Measurements from ENCODE around the gene CDKN2B.

Gene CDKN2B

DNA sequence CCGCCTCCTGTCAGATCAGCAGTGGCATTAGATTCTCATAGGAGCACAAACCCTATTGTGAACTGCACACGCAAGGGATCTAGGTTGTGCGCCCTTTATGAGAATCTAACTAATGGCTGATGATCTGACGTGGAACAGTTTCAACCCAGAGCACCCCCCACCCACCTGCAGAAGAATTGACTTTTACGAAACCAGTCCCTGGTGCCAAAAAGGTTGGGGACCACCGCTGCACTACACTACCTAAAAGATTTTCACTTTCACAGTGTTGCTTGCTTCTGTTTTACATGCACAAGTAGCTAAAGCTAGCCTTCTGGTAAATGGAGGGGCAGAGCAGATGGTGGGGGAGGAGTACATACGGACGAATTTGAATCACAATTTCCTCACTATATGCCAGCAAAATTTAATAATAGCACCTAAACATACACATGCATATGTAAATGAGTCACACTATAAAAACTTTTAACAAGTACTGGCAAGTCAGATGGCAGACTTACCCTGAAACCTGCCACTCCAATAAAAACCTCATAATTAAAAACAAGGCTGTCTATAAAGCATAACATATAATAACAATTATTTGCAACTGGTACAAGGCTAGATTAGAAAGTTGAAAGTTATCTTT is 24.0 kb upstream of the CDKN2B start:
- no peak for DNase-seq (ENCODE audit: low spot score)

DNA sequence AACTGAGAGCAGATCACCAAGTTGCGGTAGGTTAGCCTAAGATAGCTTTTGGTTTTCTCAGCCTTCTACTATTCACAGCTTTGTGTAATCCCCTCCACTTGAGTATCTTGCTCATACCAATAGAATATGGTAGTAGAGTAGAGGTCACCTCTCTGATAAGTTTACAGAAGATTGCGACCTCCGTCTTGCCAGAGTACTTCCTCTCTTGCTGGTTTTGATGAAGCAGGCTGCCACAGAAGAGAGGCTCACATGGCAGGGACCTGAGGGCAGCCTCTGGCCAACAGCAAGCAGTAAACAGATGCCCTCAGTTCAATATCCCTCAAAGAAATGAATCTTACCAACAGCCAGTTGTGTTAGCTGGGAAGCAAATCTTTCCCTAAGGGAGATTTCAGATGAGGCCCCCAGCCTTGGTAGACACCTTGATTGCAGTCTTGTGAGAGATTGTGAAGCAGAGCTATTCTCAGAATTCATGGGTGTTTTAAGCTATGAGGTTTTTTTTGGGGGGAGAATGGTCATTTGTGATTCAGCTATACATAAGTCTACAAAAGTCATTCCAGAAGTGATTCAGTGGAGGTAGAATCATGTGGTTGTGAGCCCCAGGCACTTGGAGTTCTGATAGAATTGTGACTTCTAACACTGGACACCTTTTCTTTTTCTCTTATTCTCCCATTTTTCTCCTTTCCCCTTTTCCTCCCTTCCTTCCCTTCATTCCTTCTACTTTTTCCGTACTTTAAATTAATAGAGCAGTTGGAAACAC is 22.7 kb upstream of the CDKN2B start:
- no peak for DNase-seq (ENCODE audit: low spot score)

DNA sequence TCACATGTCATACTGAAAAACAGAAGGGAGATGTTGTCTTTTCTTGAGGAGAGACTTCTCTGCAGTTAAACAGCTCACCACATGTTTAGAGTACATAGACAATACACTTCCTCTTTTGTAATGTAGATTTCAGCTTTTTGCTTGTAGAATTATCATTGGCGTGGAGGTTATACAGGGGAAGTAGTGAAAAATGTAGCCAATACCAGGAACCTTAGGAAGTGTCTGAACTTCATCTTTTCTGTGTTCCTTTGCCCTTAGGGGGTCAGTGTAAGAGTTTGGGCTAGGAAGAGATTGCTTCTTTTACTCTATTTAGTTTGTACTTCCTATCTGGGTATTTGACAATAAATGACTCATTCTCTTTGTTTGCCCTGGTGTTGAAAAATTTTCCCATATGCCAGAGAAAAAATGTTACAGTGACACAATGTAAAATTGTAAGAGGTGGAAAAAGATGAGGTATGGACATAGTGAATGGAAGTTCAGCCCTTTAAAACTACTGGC is 21.0 kb upstream of the CDKN2B start:
- DNase-seq (ENCODE audit: low spot score), result no peak

DNA sequence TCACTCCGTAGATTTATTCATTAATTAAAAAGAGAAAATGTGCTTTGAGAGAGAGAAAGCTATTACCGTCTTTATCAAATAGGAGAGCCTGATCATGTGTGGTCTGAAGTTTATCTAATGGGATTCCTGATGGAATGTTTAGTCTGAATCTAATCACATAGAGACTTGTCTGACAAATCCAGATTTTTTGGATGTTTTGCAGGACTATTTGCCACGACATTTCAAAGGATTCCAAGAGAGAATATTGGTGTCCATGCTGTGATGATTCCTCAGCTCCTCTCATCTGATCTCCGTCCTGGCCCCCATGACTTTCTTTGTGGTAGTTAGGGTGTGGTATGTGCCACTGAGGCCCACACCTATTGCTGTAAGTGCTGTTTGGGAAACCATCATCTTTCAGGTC is 20.1 kb upstream of the CDKN2B start:
- no peak for DNase-seq (ENCODE audit: low spot score)

DNA sequence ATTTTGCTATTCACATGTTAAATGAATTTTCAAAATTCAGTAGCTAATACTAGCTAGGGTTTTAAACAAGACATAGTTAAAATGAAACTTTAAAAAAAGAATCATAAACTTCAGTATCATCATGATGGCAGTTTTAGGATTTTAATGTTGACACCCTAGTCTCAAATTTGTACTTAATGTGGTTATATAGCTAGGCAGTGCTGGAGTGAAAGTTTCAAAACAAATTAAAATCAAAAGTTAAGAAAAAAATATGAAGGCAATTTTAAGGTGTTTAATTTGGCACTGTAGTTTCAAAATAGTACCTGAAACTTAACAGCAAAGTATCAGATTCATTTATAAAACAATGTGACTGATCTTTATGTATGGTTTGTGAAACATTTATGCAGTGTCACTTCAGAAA is 19.3 kb upstream of the CDKN2B start:
- no peak for DNase-seq (ENCODE audit: low spot score)

DNA sequence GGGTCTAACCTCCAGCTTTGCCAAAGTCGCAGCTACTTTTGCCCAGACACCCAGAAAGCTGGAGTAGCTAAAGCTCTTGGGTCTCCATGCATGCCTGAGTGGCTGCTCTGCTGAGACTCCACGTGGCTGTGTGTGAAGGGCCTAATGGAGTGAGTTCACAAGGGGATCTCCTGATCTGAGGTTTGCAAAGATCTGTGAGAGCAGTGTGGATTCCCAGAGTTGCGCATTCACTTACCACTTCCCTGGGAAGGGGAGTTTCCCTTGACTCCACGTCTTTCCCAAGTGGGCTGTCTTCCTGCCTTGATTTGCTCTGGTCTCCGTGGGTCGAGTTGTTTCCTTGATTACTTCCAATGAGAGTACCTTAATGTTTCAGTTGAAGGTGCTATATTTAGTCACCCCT is 17.6 kb upstream of the CDKN2B start:
- no peak for DNase-seq (ENCODE audit: low spot score)

DNA sequence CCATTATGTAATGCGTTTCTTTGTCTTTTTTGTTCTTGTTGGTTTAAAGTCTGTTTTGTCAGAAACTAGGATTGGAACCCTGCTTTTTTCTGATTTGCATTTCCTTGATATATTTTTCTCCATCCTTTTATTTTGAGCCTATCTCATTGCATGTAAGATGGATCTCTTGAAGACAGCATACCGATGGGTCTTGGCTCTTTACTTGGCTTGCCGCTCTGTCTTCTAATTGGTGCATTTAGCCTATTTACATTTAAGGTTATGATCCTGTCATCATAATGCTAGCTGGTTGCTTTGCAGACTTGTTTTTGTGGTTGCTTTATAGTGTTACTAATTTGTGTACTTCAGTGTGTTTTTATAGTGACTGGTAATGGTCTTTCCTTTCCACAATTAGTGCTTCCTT is 13.3 kb upstream of the CDKN2B start:
- DNase-seq (ENCODE audit: low spot score), result no peak

DNA sequence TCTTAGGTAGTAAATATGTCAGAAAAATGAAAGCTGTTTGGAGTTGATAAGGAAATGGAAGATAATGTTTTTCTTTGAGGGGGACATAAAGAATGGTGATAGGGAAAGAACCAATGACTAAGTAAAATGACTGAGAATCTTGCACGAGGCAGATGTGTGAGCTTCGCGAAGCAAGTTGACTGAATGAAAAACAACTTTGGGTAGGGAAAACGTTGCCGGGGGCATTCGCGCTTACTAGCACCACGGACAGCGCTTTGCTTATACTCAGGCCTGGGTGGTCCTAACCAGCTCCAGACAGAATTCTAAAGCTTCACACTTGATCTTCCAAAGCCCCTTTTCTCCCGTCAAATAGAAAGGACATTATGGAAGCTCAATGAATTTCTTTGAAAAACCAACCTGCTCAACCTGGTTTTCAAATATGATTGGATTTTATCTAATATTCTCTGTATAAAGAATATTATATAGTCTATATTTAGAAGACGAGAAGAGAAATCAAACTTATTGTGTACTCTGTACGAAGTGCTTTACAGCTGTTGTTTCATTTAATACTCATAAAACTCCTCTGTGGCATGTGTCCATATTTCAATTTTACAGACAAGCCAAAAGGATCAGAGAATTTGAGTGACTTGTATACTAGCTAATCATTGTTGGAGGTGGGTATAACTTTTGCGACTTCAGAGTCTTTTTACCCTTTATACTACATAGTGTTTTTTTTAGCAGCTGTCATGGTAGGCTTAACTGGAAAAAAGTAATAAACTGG is 1.9 kb upstream of the CDKN2B start:
- no peak for DNase-seq (ENCODE audit: low spot score)

DNA sequence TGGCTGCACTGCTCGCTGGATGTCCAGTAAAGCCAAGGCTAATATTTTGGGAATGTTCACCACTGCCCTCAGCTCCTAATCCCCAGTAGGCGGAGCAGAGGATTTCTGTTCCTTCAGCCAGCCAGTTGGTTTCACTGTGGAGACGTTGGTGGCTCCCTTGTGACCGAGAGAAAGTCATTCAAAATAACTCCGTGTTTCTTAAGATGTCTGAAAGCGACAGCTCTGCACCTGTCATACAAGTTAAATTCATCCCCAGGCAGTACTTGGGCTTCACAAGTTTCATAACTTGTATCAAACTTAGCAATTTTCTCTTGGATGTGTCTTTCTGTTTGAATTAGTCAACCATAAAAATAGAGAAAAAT is 382 bp upstream of the CDKN2B start:
- no peak for DNase-seq (ENCODE audit: low spot score)

DNA sequence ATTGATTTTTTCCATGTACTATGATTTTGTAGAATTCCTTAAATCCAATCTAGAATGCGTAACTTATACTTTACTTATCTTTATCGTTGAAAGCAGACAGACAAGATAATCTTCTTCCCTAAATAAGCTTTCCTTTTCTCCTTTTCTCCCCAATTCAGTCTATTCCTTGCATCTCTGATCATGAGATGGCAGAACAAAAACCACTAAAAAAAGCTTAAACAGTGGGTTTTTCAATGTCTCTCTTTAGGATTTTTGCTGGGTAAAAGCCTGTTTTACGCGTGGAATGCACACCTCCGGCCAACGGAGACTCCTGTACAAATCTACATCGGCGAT is 755 bp downstream of the CDKN2B start:
- no peak for DNase-seq (ENCODE audit: low spot score)

DNA sequence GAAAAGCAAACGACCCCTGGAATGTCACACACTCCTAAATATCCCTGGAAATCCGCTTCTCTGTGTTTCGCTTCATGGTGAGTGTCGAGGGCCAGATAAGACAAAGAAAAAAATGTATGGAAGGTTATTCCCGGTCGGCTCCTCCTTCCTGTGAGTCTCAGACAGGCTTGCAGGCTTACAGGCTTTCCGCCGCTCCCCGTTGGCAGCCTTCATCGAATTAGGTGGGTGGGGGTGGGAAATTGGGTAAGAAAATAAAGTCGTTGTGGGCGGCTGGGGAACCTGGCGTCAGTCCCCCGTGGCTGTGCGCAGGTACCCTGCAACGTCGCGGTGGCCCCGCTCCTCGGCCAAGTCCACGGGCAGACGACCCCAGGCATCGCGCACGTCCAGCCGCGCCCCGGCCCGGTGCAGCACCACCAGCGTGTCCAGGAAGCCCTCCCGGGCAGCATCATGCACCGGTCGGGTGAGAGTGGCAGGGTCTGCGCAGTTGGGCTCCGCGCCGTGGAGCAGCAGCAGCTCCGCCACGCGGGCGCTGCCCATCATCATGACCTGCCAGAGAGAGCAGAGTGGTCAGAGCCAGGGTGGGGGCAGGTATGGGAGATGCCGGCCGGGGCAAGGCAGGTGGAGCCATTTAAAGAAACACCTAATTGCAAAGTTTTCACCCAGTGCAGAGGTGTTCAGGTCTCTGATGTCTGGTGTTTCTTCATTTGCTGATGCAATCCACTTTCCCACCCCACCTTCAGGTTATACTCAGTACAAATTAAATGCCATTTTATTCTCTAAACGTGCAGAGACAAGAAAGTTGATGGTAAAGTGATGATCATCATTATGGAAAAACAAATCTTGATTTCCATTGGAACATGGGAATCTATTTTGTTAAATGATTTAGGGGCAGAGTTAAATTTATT is 3.2 kb downstream of the CDKN2B start:
- DNase-seq (ENCODE audit: low spot score), result no peak

DNA sequence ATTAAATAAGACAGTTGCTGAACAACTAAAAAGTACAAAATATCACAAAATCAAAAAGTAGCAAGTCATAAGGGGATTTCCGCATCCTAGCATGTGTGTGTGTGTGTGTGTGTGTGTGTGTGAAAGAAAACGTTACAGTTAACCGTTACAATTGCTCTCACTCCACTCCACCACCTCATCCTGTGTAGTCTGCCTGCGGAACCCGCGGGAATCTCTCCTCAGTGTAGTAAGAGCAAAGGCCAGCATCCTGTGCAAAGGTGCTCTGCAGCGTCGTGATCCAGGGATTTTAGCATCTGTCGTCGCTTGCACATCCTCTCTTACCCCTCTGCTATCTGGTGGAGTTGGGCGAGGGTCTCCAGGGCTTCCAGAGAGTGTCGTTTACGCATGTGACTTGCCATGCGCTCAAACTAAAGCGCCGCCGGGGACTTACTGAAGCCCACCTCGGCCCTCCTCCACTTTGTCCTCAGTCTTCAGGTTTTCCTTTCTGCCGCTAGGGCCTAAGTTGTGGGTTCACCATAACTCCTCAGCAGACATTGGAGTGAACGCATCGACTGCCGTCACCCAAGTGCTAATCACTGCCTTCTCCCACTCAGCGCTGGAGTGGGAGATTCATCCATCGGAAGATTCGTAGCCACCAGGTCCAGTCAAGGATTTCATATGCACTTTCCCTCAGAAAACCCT is 3.9 kb downstream of the CDKN2B start:
- no peak for DNase-seq (ENCODE audit: low spot score)

DNA sequence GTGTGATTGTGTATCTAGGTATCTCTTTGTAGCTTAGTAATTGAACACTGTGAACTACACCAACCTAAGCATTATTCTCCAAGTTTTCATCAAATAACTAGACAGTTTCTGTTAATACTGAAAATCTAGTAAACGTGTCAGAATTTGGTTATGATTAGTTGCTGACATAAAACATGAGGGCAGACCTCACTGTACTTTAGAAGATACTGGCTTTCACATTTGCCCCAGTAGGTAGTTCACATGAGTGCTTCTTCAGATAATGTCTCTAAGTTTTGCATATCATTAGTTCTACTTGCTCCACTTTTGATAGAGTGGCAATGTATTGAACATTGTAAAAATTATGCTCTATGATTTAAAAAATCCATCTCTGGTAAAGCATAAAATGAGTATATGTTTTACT is 7.1 kb downstream of the CDKN2B start:
- no peak for DNase-seq (ENCODE audit: low spot score)

DNA sequence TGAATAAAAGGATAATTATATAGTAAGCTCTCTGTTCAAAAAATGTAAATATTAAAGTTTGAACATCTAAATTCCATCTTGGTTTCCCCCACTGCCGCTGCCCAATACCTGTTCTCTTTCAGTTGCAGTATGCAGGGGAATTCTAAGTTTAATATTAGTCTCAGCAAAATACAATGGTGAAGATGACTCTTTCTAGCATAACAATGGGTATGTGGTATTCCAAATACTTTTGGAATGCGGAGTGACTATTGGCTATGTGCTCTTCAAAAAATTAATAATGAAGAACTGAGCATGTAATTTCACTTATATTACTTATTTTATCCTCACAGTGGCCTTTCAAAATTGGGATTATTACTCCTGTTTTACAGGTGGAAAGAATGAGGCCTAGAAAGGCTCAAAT is 11.1 kb downstream of the CDKN2B start:
- no peak for DNase-seq (ENCODE audit: low spot score)

DNA sequence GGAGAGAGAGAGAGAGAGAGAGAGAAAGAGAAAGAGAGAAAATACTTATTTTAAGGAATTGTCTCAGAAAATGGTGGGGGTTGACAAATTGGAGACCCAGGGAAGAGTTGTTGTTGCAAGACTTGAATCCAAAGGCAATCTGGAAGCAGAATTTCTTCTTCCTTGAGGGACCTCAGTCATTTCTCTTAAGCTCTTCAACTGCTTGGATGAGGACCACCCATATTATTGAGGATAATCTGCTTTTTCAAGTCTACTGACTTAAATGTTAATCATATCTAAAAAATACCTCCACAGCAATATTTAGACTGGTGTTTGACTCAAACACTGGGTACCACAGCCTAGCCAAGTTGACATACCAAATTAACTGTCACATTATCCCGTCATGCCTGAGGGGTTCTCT is 11.6 kb downstream of the CDKN2B start:
- DNase-seq (ENCODE audit: low spot score), result no peak

DNA sequence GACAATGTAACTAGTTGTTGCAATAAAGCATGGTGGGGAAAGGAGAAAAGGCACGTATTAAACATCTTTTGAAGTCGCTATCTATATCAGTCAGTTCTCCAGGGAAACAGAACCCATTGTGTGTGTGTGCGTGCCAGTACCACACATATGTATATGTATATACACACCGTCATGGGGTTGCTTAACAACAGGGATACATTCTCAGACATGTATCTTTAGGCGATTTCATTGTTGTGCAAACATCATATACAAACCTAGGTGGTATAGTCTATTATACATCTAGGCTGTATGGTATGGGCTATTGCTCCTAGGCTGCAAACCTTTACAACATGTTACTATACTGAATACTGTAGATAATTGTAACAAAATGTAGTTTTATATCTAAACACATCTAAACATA is 12.2 kb downstream of the CDKN2B start:
- DNase-seq (ENCODE audit: low spot score), result no peak

DNA sequence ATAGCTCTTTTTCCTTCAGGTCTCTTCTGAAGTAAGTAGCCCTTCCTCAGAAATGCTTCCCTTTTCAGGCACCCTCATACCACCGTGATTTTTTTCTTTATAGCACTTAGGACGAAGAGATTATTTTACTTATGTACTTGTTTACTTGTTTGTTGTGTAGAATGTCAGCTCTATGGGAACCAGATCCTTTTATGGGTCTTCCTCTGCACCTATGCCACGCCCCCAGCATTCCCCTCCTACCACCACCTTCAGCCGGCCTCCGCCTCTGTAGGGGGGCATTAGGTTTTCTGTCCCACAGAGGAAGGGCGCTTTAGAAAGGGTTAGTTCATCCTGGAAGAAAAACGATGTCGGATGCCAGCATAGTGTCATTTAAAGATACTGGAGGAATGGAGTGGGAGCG is 12.7 kb downstream of the CDKN2B start:
- no peak for DNase-seq (ENCODE audit: low spot score)

DNA sequence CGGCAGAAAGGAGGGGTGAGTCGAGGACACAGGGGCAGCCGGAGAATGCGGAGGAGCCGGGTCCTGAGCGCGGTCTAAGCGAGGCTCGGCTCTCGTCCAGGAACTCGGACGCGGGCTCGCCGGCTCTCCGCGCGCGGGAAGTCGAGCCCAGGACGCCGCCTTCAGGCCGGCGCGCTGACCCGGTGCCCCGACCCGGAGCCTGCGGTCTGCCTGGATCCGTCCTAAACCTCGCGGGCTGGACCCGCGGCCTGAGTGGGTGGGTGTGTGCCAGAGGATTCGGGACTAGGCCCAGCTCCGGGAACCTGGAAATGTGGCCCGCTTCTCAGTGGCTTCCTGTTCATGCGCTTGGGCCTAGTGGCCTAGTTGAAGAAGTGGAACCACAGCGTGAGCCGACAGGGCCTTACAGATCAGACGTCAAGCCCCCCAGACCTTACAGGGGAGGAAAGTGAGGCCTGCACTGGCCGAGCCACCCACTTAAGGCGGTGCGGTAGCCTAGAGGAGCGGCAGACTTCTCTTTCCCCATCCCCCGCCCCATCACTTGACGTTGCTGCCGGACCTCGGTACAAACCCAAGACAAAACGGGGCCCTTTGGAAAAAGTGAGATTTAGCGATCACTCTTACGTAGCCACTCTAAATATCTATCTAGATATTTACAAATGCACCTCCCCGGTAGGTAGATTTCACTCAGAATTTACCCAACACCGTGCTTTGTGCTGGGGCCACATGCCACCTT is 13.3 kb downstream of the CDKN2B start:
- DNase-seq (ENCODE audit: low spot score), result peak; percentile 41

DNA sequence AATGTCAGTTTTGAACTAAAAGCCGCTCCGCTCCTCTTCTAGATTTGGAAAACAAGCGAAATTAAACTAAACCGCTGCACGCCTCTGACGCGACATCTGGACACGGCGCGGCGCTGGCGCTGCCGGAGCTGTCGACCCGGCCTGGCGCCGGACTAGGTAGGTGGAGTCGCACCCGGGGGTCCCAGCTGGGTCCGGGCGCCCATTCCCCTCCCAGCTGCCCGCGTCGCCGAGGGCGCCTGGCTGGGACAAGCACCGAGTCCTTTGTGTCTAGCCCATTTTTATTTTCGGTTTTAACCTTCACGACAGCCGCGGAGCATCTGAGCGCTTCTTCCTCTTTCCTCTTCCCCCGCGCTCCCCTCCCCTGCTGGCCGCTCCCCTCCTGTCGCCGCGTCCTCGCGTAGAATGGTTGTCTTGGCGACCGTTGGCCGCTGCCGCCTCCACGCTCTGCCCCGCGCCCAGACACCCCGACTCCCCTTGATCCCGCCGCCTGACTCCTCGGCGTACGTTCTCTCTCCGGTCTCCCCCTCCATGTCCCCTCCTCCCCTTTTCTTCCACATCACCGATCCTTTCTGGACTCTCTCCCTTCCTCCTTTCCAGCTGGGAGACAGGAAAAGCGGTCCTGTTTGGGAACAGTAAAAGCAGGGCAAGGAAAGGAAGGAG is 14.0 kb downstream of the CDKN2B start:
- peak; percentile 59 for DNase-seq (ENCODE audit: low spot score)

DNA sequence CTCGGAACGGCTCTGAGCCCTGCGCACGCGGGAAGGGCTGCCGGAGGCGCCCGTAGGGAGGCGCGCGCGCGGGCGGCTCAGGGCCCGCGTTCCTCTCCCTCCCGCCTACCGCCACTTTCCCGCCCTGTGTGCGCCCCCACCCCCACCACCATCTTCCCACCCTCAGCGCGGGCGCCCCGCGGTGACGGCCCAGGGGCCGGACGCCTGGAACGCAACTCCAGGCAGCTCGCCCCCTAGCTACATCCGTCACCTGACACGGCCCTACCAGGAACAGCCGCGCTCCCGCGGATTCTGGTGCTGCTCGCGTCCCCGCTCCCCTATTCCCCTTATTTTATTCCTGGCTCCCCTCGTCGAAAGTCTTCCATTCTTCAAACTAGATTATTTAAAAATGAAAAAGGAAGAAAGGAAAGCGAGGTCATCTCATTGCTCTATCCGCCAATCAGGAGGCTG is 14.5 kb downstream of the CDKN2B start, which contains the start of gene CDKN2B-AS1:
TSS of gene CDKN2B-AS1 (plus strand) at position 236 of the 450 bp plus-strand sequence.
- DNase-seq (ENCODE audit: low spot score), result peak; percentile 60

All from globus pallidus (tissue), 1 donor.